GM23338 (cell line): ENCODE results near the gene MYD88. TPM values are rescaled to one million over a fixed set of nuclear protein-coding genes. Genes with fewer than 3 reads are reported as not detected.

ENCODE experiments used
- ATAC-seq: fragments of 200-7000 bp; cut with Tn5 transposase; 3 replicates; pipeline ENCODE4 v1.9.1; 2020
- DNase-seq: peaks from one replicate; pipeline ENCODE4 v3.0.0-alpha.2; 2015; ENCODE audit warnings: low spot score
- H2AFZ ChIP-seq: fragments of 200-600 bp; sonication (generic); 2 replicates; pipeline ENCODE4 v1.8.0; 2016; ENCODE audit warnings: antibody characterized with exemption, mild to moderate bottlenecking, moderate library complexity
- H3F3A ChIP-seq: fragments of 200-600 bp; sonication (generic); replicated peaks from 2 replicates; pipeline ENCODE4 v1.8.0; 2017; ENCODE audit warnings: antibody characterized with exemption, mixed run types, low read depth
- H3K27ac ChIP-seq: fragments of 200-600 bp; sonication (generic); 2 replicates; pipeline ENCODE4 v1.6.1; 2016; ENCODE audit warnings: low read depth
- H3K27me3 ChIP-seq: fragments of 200-600 bp; sonication (generic); 2 replicates; pipeline ENCODE4 v1.8.0; 2016; ENCODE audit warnings: mild to moderate bottlenecking, mixed run types, moderate library complexity; ENCODE audit not compliant: insufficient read depth
- H3K36me3 ChIP-seq: fragments of 200-600 bp; sonication (generic); 2 replicates; pipeline ENCODE4 v1.8.0; 2016; ENCODE audit warnings: mild to moderate bottlenecking; ENCODE audit not compliant: insufficient read depth
- H3K4me1 ChIP-seq: fragments of 200-600 bp; sonication (generic); 2 replicates; pipeline ENCODE4 v1.8.0; 2016; ENCODE audit warnings: mild to moderate bottlenecking, moderate library complexity; ENCODE audit not compliant: insufficient read depth
- H3K4me2 ChIP-seq: fragments of 200-600 bp; sonication (generic); 2 replicates; pipeline ENCODE4 v1.7.1; 2017; ENCODE audit warnings: mixed run types
- H3K4me3 ChIP-seq: fragments of 200-600 bp; sonication (generic); 2 replicates; pipeline ENCODE4 v1.6.1; 2016; ENCODE audit warnings: mixed run types
- H3K79me2 ChIP-seq: fragments of 200-600 bp; sonication (generic); replicated peaks from 2 replicates; pipeline ENCODE4 v1.8.0; 2017; ENCODE audit warnings: mild to moderate bottlenecking; ENCODE audit not compliant: insufficient read depth
- H3K9me2 ChIP-seq: fragments of 200-600 bp; sonication (generic); 2 replicates; pipeline ENCODE4 v1.8.0; 2017; ENCODE audit not compliant: insufficient read depth
- H4K20me1 ChIP-seq: fragments of 200-600 bp; sonication (generic); replicated peaks from 2 replicates; pipeline ENCODE4 v1.8.0; 2017; ENCODE audit warnings: mild to moderate bottlenecking; ENCODE audit not compliant: insufficient read depth
- H3K27ac Mint-ChIP-seq: 2 replicates; pipeline ENCODE4 v1.8.0; 2020; ENCODE audit warnings: inconsistent platforms, mild to moderate bottlenecking, moderate library complexity, mixed read lengths
- H3K27me3 Mint-ChIP-seq: 3 replicates; pipeline ENCODE4 v1.8.0; 2022; ENCODE audit warnings: low read depth, mild to moderate bottlenecking, moderate library complexity, mixed read lengths, inconsistent platforms; ENCODE audit not compliant: insufficient read depth, poor library complexity
- H3K36me3 Mint-ChIP-seq: 3 replicates; pipeline ENCODE4 v1.8.0; 2021; ENCODE audit warnings: low read depth, mild to moderate bottlenecking, inconsistent platforms, moderate library complexity, mixed read lengths
- H3K4me1 Mint-ChIP-seq: 3 replicates; pipeline ENCODE4 v1.8.0; 2020; ENCODE audit warnings: mild to moderate bottlenecking, inconsistent platforms, mixed read lengths
- H3K4me3 Mint-ChIP-seq: 3 replicates; pipeline ENCODE4 v1.8.0; 2021; ENCODE audit warnings: moderate library complexity, mild to moderate bottlenecking, inconsistent platforms, mixed read lengths
- H3K9me3 Mint-ChIP-seq: 3 replicates; pipeline ENCODE4 v1.8.0; 2020; ENCODE audit warnings: moderate library complexity, mild to moderate bottlenecking, inconsistent platforms, mixed read lengths
- EZH2 ChIP-seq: fragments of 200-600 bp; sonication (generic); IDR thresholded peaks from one replicate; pipeline ENCODE4 v1.8.0; 2017; ENCODE audit warnings: antibody characterized with exemption, mild to moderate bottlenecking, low read depth; ENCODE audit not compliant: unreplicated experiment
- EZH2phosphoT487 ChIP-seq: fragments of 200-600 bp; sonication (generic); IDR thresholded peaks from one replicate; pipeline ENCODE4 v1.8.1; 2018; ENCODE audit warnings: antibody characterized with exemption; ENCODE audit not compliant: unreplicated experiment
- JUNB ChIP-seq: IDR thresholded peaks from one replicate; pipeline ENCODE4 v1.6.1; 2016; ENCODE audit warnings: antibody characterized with exemption; ENCODE audit not compliant: unreplicated experiment
- NANOG ChIP-seq: IDR thresholded peaks from 2 replicates; pipeline ENCODE4 v1.6.1; 2016; ENCODE audit warnings: antibody characterized with exemption, borderline replicate concordance
- STAT1 ChIP-seq: IDR thresholded peaks from one replicate; pipeline ENCODE4 v1.6.1; 2016; ENCODE audit warnings: antibody characterized with exemption; ENCODE audit not compliant: unreplicated experiment
- ZNF114 ChIP-seq: fragments of 250-450 bp; sonication (Bioruptor Pico); IDR thresholded peaks from 2 replicates; pipeline ENCODE4 v1.5.0; 2020; ENCODE audit warnings: mild to moderate bottlenecking, moderate library complexity
- polyA plus RNA-seq: library from polyadenylated mRNA; unstranded; fragments of >200 nt; fragmentation: Nextera tagmentation; extraction: Ambion mirVana; gene quantifications from 2 replicates; pipeline ENCODE4 v1.2.1, GENCODE V29; 2016
- total RNA-seq: library from RNA; depleted of rRNA; stranded (reverse); fragments of >200 nt; shearing (Covaris generic); gene quantifications from 2 replicates; pipeline ENCODE4 v1.2.3, GENCODE V29; 2014
- TF ChIP-seq, protein P1 (sequence below), 2 experiments: fragments of 200-600 bp in 1 of 2; sonication (generic) in 1 of 2; conservative IDR thresholded peaks; 2 replicates each; pipeline versions ENCODE4 v1.5.1 to v1.6.1; 2016 to 2017; ENCODE audit warnings: antibody characterized with exemption in 2 of 2, low read depth in 2 of 2, mild to moderate bottlenecking in 2 of 2, moderate library complexity in 1 of 2
- TF ChIP-seq, protein P2 (sequence below): IDR thresholded peaks from one replicate; pipeline ENCODE4 v1.6.1; 2018; ENCODE audit warnings: antibody characterized with exemption; ENCODE audit not compliant: unreplicated experiment
- TF ChIP-seq, protein P3 (sequence below): IDR thresholded peaks from 2 replicates; pipeline ENCODE4 v1.6.1; 2016; ENCODE audit warnings: antibody characterized with exemption

MYD88 gene
- total and polyA plus RNA-seq, 2 experiments from 2014 or later, result 15.5 to 26.0 TPM

DNA sequence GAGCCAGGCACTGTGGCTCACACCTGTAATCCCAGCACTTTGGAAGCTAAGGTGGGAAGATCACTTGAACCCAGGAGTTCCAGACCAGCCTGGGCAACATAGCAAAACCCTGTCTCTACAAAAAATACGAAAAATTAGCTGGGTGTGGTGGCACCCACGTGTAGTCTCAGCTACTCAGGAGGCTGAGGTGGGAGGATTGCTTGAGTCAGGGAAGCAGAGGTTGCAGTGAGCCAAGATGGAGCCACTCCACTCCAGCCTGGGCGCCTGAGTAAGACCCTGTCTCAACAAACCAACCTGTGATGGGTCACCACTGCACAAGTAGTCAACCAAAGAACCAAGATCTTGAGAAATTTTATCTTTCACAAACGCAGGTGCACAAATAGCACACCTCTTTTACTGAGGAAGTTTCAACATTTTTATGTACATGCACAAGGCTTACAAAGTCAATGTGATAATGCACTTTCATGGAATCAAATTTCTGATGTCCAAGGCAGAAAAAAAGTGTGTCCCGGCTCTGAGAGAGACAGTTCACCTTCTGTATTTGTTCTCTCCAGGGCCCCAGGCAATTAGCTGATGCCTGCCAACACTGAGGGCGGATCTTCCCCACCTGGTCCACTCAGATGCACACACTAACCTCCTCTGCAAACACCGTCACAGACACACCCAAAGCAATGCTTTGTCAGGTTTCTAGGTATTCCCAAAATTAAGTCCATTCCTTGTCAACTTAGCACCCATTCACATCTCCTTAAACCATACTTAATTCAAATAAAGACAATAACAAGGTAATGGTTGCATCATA is 13.9 kb upstream of the MYD88 start:
- Histone ChIP-seq H3K27ac (no peak overlapping the region), H2AFZ (no peak overlapping the region), H3K27me3 (no peaks in the 10 kb centered on the region), H3K9me2 (no peaks in the 10 kb centered on the region), H3K4me2 (no peak overlapping the region), H3K36me3 (peaks cover 23% of the 10 kb centered on the region), H4K20me1 (peaks cover 6% of the 10 kb centered on the region; the same call in 1 of the 2 replicates), H3K4me1 (no peaks in the 10 kb centered on the region), H3K4me3 (no peak overlapping the region), H3K79me2 (no peaks in the 10 kb centered on the region), H3F3A (no peaks in the 10 kb centered on the region)
- no peak overlapping the region for H3K27ac Mint-ChIP-seq
- no peaks in the 10 kb centered on the region for H3K4me1 Mint-ChIP-seq
- no peak for ATAC-seq
- no peak overlapping the region for H3K4me3 Mint-ChIP-seq
- no peak for DNase-seq
- peaks cover 5% of the 10 kb centered on the region for H3K27me3 Mint-ChIP-seq
- TF ChIP-seq, protein P1, sequence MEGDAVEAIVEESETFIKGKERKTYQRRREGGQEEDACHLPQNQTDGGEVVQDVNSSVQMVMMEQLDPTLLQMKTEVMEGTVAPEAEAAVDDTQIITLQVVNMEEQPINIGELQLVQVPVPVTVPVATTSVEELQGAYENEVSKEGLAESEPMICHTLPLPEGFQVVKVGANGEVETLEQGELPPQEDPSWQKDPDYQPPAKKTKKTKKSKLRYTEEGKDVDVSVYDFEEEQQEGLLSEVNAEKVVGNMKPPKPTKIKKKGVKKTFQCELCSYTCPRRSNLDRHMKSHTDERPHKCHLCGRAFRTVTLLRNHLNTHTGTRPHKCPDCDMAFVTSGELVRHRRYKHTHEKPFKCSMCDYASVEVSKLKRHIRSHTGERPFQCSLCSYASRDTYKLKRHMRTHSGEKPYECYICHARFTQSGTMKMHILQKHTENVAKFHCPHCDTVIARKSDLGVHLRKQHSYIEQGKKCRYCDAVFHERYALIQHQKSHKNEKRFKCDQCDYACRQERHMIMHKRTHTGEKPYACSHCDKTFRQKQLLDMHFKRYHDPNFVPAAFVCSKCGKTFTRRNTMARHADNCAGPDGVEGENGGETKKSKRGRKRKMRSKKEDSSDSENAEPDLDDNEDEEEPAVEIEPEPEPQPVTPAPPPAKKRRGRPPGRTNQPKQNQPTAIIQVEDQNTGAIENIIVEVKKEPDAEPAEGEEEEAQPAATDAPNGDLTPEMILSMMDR (conservative IDR thresholded peaks at IDR 0.05; ENCODE audit: low read depth in 2 of 2), result no peak
- TF ChIP-seq JUNB (no peak), EZH2phosphoT487 (no peak)
- TF ChIP-seq, protein P2, sequence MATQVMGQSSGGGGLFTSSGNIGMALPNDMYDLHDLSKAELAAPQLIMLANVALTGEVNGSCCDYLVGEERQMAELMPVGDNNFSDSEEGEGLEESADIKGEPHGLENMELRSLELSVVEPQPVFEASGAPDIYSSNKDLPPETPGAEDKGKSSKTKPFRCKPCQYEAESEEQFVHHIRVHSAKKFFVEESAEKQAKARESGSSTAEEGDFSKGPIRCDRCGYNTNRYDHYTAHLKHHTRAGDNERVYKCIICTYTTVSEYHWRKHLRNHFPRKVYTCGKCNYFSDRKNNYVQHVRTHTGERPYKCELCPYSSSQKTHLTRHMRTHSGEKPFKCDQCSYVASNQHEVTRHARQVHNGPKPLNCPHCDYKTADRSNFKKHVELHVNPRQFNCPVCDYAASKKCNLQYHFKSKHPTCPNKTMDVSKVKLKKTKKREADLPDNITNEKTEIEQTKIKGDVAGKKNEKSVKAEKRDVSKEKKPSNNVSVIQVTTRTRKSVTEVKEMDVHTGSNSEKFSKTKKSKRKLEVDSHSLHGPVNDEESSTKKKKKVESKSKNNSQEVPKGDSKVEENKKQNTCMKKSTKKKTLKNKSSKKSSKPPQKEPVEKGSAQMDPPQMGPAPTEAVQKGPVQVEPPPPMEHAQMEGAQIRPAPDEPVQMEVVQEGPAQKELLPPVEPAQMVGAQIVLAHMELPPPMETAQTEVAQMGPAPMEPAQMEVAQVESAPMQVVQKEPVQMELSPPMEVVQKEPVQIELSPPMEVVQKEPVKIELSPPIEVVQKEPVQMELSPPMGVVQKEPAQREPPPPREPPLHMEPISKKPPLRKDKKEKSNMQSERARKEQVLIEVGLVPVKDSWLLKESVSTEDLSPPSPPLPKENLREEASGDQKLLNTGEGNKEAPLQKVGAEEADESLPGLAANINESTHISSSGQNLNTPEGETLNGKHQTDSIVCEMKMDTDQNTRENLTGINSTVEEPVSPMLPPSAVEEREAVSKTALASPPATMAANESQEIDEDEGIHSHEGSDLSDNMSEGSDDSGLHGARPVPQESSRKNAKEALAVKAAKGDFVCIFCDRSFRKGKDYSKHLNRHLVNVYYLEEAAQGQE, result no peak
- TF ChIP-seq, protein P3, sequence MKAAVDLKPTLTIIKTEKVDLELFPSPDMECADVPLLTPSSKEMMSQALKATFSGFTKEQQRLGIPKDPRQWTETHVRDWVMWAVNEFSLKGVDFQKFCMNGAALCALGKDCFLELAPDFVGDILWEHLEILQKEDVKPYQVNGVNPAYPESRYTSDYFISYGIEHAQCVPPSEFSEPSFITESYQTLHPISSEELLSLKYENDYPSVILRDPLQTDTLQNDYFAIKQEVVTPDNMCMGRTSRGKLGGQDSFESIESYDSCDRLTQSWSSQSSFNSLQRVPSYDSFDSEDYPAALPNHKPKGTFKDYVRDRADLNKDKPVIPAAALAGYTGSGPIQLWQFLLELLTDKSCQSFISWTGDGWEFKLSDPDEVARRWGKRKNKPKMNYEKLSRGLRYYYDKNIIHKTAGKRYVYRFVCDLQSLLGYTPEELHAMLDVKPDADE, result no peak
- peaks cover 65% of the 10 kb centered on the region for H3K36me3 Mint-ChIP-seq
- H3K9me3 Mint-ChIP-seq, result no peaks in the 10 kb centered on the region

DNA sequence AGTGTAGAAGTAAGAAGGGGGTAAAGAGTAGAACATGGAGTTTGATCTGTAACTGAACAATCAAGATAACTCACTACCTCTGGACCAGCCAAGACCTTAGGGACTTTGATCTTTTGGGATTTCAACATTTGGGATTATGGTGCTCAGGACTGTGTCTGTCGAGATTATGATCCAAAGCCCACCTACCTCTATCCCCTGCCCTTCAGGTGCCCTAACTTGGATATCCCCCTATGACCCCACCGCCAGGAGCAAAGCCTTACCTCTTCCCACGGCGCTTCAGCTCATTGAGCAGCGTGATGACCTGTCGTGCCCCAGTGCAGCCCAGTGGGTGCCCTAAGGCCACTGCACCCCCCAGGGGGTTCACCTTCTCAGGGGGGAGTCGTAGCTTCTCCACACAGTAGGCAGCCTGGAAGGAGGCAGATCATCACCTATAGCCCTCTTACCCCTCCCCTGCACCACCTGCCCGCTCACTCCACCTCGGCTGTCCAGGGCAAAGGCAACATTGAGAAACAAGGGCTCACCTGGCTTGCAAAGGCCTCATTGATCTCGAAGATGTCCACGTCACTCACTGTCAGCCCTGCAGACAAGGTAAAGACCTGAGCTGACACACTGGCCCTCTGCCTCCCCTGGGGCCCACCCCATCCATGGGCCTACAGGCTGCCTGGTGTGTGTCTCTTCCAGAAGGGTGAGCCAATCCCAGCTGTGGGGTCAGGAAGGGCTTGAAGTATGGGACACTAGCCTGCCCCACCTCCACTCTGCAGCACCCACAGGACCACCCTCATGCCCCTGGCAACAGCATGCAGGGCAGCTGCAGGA is 12.9 kb upstream of the MYD88 start:
- no peaks in the 10 kb centered on the region for H3K4me1 Mint-ChIP-seq
- H3K79me2 ChIP-seq, result no peaks in the 10 kb centered on the region
- H2AFZ ChIP-seq, result no peak overlapping the region
- no peaks in the 10 kb centered on the region for H3K4me1 ChIP-seq
- no peak overlapping the region for H3K4me3 ChIP-seq
- no peaks in the 10 kb centered on the region for H3K9me3 Mint-ChIP-seq
- no peak overlapping the region for H3K27ac ChIP-seq
- peaks cover 6% of the 10 kb centered on the region; the same call in 1 of the 2 replicates for H4K20me1 ChIP-seq
- no peaks in the 10 kb centered on the region for H3K9me2 ChIP-seq
- ATAC-seq (no peak), DNase-seq (no peak)
- H3K4me2 ChIP-seq, result no peak overlapping the region
- H3K4me3 Mint-ChIP-seq, result no peak overlapping the region
- H3K27me3 ChIP-seq, result no peaks in the 10 kb centered on the region
- H3F3A ChIP-seq, result no peaks in the 10 kb centered on the region
- H3K36me3 ChIP-seq, result peaks cover 27% of the 10 kb centered on the region
- peaks cover 73% of the 10 kb centered on the region for H3K36me3 Mint-ChIP-seq
- no peak overlapping the region for H3K27ac Mint-ChIP-seq
- peaks cover 6% of the 10 kb centered on the region for H3K27me3 Mint-ChIP-seq
- TF ChIP-seq, protein P2, result no peak
- TF ChIP-seq NANOG (no peak), EZH2 (no peak), STAT1 (no peak), ZNF114 (no peak)
- TF ChIP-seq, protein P1 (conservative IDR thresholded peaks at IDR 0.05; ENCODE audit: low read depth in 2 of 2), result no peak
